NCI-H748 (cell line): Measurements from ENCODE around the gene ESRRB.

Experiments
- DNase-seq: peaks from one replicate; lab custom pipeline; 2025; ENCODE audit not compliant: unreplicated experiment; lab: John Stamatoyannopoulos, UW

The ESRRB gene

DNA sequence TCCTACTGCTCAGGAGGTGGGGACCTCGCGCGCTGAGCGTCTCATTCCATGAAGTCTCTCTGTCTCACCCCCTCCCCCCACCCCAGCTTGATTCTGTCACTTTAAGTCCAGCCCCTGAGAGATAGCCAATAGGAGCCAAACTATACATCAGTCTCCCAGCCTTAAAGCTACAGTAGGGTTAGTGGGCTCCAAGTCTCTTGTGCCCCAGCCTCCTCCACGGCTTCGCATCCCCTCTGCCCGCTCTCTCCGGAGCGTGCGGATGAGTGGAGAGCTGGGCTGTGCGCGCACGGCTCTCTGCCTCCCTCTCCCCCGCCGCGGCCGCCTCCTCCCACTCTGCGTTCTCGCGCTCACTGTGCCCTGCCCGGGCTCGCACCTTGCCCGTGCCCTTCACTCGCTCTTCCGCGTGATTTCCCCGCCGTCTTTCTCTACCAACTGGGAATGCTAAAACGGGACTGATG is at the start of gene ESRRB:
TSS of gene ESRRB (plus strand) at position 191 of the 458 bp plus-strand sequence. CDS start at position 456, 265 bp downstream.
- DNase-seq = peak; percentile 85

DNA sequence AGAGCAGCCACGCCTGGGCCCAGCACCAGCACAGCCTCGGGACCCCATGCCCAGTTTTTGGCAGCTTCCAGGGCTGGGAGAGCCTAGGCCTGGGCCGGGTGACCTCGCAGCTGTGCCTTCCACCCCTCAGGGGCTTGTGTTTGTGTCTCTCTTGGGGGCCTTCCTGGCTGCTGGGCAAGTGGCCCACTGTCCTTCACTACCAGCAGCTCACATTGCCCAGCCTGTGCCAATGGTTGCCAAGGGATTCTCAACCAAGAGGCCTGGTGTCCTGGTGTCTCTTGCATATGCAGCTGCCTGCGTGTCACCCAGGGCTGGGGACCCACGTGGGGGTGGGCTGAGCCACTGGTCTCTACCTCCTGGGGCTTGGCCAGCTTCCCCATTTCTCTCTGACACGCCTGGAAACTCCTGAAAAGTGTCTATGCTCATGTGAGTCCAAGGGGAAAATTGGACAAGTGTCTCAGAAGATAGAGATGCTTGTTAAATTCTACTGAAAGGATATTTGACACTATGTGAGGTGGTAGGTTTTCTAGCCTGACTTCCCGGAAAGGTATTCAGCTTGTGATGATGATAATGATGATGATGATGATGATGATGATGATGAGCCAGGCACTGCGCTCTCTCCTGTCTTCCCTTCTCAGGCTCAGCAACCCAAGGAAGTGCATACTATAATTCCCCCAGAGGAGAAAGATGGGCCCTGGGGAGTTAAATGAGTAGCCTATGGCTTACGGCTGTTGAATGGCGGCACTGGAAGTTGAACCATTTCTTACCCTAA is 48.8 kb upstream of the ESRRB start:
- DNase-seq = no peak

DNA sequence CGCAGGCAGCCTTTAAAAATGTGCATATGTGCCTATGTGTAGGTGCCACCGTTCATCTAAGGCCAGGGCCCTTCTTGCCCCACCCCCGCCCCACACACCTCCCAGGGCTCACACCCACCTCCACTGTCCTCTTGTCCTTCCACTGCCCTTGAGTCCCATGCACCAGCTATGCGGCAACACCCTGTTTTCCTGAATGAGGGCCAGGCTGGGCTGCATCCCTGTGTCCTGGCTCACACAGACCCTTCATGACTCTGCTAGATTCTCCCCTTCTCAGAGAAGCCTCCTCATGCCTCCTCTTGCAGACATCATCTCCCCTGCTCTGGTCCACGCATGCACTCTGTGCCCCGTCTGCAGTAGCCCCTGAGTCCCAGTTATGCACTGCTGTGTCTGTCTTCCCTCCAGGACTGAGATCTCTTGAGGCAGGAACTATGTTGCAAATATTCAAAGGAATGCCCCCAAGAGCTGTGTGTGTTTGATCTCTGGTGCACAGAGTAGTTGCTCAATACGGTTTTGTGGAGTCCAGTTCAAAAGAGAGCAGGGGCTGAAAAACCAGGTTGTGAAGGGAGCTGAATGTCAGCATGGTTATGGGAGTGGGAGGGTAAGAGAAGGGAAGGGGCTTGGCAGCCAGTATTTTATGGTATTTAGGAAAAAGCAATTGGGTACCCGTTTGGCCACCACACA is 47.3 kb upstream of the ESRRB start:
- DNase-seq = no peak

DNA sequence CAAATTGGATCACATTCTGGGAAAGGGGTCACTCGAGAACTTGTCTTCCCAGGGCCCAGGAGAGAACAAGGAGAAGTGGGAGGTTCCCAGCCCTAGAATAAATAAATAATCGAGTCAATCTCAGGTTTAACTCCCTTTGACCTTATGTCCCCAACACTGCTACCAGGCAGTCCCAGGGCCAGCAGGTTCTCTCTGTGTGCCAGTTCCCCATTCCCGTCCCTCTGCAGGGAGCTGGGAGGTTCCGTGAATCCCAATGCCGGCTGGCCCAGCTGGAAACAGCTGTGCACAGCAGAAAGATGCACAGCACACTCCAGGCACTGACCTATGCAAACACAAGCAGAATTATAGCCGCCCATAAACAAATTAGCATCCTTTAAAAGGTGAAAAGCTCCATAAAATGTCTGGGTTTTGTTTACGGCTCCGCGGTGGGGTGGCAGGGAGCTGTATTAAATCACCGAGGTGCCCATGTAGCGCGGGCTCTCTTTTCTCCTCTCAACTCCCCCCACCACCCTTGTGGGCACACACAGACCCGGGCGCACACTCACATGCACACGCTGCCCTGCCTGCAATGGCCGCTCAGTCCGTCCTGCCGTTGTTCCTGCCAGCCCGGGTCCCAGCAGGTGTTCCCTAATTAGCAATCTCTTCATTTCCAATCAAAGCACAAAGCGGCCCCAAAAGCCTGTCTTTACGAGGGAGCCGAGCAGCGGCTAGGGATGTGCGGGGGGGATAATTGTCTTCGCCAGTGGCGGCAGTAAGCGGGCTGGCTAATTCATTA is 46.6 kb upstream of the ESRRB start:
- peak; percentile 77 for DNase-seq

DNA sequence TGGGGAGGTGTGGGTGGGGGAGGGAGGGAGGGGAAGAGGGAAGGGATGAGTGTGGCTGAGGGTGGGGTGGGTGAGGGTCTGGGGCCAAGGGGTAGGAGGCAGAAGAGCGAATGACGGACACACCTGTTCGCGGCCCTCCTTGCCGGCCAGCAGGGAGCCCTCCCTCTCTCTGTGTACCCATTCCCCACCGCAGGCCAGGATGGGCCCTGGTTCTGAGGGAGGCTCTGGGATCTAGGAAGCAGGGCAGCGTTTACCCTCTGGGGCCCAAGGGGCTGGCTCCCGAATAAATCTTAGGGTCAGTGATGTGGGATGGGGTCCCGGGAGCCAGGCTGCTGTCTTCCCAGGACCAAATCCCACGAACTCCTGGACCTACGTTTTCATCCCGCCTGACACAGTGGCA is 46.0 kb upstream of the ESRRB start:
- no peak for DNase-seq

DNA sequence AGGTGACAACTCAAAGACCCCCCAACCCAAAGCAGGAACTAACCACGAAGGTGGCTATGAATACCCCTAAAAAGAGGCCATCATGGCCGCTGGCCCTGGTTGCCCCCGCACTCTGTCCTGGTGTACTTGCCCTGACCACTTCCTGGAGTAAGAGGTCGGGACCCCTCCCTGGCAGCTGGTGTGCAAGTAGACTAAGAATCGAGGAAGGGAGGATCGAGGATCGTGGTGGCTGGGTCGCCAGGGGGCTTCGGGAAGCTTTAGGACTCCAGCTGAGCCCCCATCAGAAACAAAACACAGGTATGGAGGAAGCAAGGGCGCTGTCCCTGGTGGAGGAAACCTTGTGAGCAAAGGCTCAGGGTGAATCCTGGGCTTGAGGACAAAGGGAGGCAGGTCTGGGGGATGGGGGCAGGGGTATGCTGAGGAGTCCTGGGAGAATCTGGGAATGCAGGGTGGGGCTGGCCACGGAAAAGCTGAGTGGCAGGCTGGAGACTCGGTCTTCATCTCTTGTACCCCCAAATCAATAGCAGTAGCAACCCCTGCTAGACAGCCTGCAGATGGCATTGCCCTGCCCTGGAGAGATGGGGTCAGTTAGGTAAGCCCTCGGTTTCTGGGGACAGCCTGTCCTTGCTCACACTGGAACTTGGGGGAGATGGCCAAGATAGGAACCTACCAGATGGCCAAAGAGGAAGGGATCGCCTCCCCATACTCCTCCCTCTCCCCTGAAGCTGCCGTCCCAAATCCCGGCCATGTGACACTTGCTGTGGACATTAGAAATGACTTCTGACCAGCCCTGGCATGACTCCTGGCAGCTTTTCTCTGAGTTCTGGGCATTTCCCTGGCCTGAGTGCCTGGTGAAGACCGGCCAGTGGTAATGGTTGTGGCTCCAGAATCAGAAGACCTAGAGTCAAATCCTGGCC is 45.3 kb upstream of the ESRRB start:
- no peak for DNase-seq

DNA sequence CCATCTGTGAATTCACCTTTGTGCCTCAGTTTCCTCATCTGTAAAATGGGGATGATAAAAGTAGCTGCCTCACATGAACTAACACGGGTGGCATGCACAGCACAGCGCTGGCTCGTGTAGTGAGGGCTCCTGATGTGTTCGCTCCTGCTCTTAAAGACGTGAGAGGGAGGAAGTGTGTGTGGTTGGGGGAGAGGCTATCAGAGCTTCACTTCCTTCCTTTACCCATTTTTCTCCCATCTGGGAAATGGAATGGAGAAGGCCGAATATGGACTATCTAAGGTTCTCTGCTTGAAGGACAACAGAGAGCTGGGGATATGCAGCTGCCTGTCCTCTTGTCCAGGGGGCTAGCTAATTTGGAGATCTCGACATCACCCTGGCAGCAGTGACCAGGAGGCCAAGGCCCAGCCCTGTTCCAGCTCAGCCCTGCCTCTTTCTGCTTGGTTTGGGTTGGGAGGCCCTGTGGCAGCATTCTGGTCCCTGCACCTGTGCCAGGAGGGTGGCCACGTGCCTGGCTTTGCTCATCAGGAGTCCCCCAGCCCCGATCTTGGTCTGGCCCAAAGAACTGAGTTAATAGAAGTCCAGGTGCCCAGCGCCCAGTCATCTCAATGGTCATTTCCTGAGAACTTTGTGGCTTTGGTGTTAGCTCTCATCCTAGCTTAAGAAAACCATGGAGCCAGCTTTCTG is 44.5 kb upstream of the ESRRB start:
- DNase-seq = peak; percentile 11

DNA sequence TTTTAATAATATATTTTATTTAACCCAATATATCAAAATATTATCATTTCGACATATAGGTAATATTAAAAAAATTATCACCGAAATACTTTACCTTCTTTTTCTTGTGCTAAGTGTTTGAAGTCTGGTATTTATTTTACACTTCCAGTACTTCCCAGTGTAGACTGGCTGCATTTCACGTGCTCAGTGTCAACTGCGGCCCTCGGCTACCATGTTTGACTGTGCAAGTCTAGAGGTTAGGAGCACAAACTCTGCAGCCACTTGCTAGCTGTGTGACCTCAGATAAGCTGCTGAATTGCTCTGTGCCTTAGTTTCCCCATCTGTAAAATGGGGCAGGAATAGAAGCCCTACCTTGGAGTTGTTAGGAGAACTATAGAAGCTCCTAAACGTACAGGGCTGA is 42.3 kb upstream of the ESRRB start:
- DNase-seq = no peak

DNA sequence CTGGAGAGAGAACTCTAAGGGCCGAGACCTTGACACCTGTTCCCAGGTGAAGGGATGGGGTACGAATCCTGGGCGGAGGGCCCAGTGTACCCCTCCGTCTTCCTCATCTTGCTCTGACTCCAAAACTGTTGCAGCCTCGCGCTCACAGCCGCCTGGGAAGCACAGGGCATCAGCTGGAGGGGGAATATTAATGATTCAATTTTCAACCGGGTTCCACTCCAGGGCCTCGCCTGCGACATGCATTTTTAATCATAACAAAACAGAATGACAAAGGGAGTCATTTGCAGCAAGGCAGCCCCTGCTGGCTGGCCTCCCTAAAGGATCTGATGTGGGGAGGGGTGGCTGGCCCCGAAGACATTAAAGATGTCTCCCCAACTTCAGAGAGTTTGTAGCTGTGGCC is 41.6 kb upstream of the ESRRB start:
- no peak for DNase-seq

DNA sequence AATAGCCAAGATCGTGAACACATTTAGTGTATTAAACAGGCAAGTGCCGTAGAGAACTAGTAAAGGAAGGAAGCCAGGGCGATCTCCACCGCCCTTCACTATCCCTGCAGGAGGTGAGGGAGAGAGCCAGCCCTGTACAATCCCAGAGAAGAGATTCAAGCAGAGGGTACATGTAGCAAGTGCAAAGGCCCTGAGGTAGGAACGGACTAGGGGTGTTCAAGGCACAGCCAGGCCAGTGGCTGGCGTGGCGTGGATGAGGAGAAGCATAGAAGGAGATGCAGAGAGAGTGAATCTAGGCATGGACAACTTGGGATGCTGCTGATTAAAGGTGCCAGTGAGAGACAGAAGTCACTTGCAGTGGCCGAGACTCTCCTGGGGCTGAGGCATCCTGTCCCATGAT is 39.1 kb upstream of the ESRRB start:
- DNase-seq = no peak

DNA sequence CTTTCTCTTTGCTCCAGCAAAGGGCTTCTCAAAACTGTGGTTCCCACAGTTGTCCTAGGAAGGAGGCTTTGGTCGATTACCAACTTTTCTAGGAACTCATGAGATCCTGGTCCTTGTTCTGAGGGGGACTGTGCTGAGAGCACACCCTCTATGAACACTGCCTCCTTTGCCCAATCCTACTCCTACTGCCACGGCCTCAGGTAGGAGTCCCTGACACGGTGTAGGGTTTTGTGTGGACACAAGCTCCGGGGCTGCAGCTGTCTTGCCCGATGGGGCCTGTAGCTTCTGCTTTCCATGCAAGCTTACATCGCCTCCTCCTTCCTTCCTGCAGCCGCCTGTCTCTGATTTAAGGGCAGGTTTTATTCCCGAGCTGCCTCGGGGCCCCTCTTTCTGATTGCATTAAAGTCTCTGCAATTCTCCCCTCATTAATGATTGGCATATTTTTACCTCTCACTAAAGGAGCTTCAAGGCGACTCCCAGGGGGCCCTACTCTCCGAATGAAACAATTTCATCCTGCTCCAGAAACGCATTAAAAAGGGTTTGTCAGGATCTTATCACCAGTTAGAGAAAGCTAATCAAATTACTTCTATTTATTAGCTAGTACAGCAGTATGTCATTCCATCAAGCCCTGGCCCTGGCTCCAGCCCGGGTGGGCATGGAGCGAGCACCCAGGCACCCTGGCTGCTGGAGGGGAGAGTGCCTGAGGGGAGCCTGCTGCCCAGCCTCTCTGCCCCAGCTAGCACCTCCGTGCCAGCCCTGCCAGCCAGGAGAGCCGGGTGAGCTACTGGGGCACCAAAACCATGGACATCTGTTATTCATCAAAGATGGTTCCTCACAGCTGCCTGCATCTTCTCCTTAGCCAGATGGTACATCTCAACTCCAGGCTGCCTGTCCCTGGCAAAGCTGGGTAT is 38.0 kb upstream of the ESRRB start:
- DNase-seq = no peak

DNA sequence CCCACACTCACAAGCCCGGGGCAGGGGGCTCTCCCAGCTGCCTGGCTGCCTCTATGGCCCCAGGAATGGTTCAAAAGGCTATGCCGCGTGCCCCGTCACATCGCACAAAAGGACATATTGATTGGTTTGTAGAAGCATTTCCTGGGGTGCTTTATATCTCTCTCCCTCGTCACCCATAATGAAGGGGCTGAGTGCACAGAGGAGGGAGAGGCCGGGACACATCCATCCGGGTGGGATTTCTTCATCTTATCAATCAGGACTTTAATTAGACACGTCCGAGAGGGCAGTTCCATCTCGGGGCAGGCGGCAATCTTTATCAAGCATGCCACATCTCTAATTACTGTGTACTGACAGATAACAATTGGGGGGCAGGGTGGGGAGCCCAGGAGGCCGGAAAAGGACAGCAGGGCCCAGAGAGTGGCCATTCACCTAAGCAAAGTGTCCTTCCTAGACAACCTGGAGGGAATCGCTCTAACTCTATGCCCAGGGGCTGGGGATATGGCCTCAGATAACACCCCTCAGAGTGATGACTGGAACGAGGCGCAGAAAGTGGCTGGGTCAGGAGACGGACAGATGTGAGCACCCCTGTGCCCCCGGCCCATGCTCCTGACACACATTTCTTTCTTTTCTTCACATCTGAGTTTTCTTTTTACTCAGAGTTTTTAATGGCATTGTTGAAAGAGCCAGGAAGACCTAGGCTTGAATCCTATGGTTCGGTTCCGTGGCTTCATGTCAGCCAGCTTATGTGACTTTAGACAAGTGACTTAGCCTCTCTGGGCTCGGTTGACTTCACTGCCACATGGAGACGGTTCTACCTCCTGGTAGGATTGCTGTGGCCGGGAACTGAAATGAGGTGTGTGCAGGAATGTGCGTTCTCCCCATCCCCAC is 36.0 kb upstream of the ESRRB start:
- DNase-seq = no peak

DNA sequence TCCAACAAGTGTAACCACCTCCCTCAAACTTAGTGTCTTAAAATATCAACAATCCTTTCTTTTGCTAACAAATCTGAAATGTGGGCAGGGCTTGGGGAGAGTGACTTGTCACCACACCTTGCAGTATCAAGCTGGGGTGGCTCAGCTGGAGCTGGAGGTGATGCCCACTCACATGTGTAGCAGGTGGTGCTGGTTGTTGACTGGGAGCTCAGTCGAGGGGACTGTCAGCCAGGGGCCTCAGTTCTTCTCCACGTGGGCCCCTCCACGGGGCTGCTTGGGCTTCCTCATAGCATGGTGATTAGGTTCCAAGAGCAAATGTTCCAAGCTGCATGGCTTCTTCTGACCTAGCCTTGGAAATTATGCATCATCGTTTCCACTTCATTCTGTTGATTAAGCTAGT is 32.6 kb upstream of the ESRRB start:
- no peak for DNase-seq

DNA sequence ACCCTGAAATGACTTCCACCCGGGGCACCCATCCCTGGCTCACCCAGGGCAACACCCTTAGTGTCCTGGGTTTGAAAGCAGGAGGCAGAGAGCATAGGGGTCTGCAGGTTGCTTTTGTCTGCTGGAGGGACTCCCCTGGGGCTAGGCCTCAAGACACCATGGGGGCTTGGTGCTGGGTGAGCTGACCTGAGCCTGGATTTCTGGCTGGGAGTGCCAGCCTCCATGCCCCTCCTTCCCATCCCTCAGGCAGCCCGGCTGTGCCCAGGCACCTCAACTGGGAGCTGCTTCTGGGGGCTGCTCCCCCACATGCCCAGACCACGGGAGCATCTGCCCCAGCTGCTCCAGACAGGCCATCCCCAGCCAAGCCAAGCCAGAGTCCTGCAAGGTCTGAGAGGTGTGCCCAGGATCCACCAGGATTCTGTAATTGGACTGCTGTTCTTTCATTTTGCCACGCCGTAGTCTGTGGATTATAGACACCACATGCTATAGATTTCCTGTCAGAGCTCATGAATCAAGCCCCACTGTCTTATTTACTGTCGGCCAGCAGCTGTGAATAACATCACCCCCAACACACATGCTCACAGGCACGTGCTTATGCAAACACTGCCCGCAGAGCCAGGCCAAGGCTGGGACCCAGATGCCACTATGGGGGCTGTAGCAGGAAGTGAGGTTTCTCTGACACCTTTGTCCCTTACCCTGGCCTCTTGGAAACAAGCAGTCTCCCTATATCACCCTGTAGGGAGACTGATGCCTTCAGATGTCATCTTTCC is 29.4 kb upstream of the ESRRB start:
- peak; percentile 74 for DNase-seq

DNA sequence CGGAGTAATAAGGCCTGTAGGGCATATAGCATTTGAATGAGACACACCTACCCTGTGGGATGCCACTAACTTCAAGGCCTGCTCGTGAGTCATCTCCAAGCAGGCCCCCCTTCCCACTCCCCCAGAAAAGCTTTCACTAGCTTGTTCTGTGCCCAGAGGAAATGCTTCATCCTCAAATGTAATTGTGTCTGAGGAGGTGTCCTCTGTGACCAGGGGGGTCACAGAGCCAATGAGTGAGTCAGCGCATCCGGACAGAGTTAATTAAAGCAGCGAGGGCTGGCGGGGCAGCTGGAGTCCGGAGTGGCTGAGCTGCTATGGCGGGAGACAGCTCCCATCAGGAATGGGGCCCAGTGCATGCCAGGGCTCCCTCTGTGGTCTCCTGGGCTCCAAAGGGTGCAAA is 27.0 kb upstream of the ESRRB start:
- DNase-seq = no peak

DNA sequence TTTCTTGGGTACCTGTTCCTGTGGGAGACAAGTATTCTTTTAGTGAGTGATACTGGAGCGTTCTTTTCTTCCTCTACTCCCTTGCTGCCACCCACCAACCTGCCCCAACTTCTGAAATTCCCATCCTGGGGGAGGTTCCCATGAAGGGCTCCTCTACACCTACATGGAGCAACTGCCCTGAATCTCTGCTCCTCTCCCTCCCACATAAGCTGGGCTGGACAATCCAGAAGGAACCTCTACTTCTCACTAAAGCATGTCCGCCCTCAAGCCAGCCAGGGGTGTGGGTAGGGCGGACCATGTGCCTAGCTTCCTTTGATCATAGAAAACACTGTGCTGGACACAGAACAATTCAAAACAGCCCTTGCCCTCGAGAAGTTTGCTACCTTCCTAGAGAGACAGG is 25.9 kb upstream of the ESRRB start:
- no peak for DNase-seq

DNA sequence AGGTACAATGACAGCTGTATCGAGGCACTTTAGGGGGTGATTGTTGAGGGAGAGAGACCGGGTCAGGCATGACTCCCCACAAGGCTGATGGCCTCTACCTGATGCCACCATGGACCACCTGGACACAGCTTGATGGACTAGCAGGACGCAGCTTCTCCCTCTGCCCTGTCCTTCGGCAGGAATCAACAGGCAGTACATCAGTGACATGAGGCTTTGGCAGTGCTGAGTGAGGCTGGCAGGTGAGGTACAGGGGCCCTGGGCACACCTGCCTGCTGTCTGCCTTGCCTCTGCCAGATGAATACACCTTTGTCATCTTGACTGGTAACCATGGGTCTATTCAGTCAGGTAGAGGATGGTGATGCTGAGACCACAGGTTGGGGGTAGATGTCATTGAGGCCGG is 25.3 kb upstream of the ESRRB start:
- no peak for DNase-seq
